ENCODE results near the gene GFRA1. TPM values are rescaled to one million over a fixed set of nuclear protein-coding genes. Genes with fewer than 3 reads are reported as not detected.

GFRA1 gene
- total RNA-seq, 4 donors from 2014 or later: 1.8 to 21.4 (median 12.1) TPM

- no peak for DNase-seq
- Histone ChIP-seq H3K9me3 (no peaks in the 10 kb centered on the region), H3K36me3 (no peaks in the 10 kb centered on the region), H3K27ac (no peak overlapping the region), H3K27me3 (no peaks in the 10 kb centered on the region), H3K4me1 (no peaks in the 10 kb centered on the region), H3K4me3 (no peak overlapping the region)
- no peak for TF ChIP-seq POLR2A (IDR thresholded peaks at IDR 0.05)
- TF ChIP-seq, protein P1, sequence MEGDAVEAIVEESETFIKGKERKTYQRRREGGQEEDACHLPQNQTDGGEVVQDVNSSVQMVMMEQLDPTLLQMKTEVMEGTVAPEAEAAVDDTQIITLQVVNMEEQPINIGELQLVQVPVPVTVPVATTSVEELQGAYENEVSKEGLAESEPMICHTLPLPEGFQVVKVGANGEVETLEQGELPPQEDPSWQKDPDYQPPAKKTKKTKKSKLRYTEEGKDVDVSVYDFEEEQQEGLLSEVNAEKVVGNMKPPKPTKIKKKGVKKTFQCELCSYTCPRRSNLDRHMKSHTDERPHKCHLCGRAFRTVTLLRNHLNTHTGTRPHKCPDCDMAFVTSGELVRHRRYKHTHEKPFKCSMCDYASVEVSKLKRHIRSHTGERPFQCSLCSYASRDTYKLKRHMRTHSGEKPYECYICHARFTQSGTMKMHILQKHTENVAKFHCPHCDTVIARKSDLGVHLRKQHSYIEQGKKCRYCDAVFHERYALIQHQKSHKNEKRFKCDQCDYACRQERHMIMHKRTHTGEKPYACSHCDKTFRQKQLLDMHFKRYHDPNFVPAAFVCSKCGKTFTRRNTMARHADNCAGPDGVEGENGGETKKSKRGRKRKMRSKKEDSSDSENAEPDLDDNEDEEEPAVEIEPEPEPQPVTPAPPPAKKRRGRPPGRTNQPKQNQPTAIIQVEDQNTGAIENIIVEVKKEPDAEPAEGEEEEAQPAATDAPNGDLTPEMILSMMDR (IDR thresholded peaks at IDR 0.05): no peak
These were observed 150.3 kb downstream of the GFRA1 start for GRCh38 chr10:116122664-116123063.

DNA sequence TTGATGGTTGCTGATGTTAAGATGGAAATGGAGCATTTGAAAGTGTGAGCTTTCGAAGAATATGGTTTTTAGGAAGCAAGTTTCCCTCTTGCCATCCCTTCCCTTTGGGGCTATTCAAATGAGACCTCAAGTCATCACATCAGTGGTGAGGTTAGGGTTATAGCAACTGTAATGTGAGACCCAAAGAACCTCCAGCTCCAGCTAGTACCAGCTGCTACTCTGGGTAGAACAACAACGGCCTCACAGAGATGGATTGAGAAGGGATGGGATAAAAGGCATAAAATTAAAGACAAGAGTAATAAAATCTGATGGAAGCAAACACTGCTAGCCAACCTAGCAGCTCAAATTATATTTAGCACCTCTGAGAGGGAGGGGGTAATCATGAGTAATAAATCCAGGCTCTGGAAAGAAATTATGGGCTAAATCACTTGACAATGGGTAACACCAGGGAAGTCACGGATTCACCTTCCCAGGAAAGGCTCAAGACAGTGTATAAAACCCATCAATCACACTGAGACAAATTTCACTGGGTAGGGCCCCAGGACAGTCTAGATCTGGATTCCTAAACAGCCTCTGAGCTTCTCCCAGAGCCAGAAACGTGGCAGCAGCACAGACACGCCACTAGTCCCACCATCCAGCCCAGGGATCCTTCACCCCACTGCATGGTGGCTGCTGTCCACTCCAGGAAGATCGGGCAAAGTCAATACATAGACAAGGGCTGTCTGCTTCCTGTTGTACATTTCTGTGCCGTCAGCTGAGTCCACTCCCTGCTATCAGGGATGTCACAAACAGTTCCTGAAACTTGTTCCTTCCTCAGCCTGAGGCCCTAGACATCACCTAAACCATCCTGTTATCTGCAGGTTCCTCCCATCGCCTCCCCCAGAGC is 151.1 kb downstream of the GFRA1 start:
- Histone ChIP-seq H3K27me3 (no peaks in the 10 kb centered on the region), H3K27ac (no peak overlapping the region), H3K4me1 (no peaks in the 10 kb centered on the region), H3K4me3 (no peak overlapping the region), H3K9me3 (no peaks in the 10 kb centered on the region), H3K36me3 (no peaks in the 10 kb centered on the region)
- TF ChIP-seq, protein P1 (IDR thresholded peaks at IDR 0.05): no peak
- TF ChIP-seq POLR2A (IDR thresholded peaks at IDR 0.05): no peak
- no peak for DNase-seq

- Histone ChIP-seq H3K4me1 (no peaks in the 10 kb centered on the region), H3K9me3 (no peaks in the 10 kb centered on the region), H3K36me3 (no peaks in the 10 kb centered on the region), H3K4me3 (no peak overlapping the region), H3K27ac (no peak overlapping the region), H3K27me3 (no peaks in the 10 kb centered on the region)
- no peak for TF ChIP-seq POLR2A (IDR thresholded peaks at IDR 0.05)
- TF ChIP-seq, protein P1 (IDR thresholded peaks at IDR 0.05): no peak
- no peak for DNase-seq
These were observed 152.1 kb downstream of the GFRA1 start for GRCh38 chr10:116120688-116121455.

GRCh38 chr10:116118847-116119246 is 154.2 kb downstream of the GFRA1 start:
- H3K27me3 ChIP-seq: no peaks in the 10 kb centered on the region
- H3K27ac ChIP-seq: no peak overlapping the region
- TF ChIP-seq POLR2A (IDR thresholded peaks at IDR 0.05): no peak
- no peaks in the 10 kb centered on the region for H3K9me3 ChIP-seq
- H3K4me1 ChIP-seq: no peaks in the 10 kb centered on the region
- H3K36me3 ChIP-seq: no peaks in the 10 kb centered on the region
- DNase-seq: no peak
- no peak overlapping the region for H3K4me3 ChIP-seq

GRCh38 chr10:116115797-116116196 is 157.2 kb downstream of the GFRA1 start:
- DNase-seq: no peak
- TF ChIP-seq POLR2A (IDR thresholded peaks at IDR 0.05): no peak
- TF ChIP-seq, protein P1 (IDR thresholded peaks at IDR 0.05): no peak
- no peaks in the 10 kb centered on the region for H3K4me1 ChIP-seq
- H3K4me3 ChIP-seq: no peak overlapping the region
- no peak overlapping the region for H3K27ac ChIP-seq
- no peaks in the 10 kb centered on the region for H3K27me3 ChIP-seq
- no peaks in the 10 kb centered on the region for H3K9me3 ChIP-seq
- H3K36me3 ChIP-seq: no peaks in the 10 kb centered on the region

All from Peyer's patch (tissue), 4 donors.